Testis (tissue), 2 donors: ENCODE measurements around the gene LRP10.

Experiments used
- CTCF ChIP-seq, 3 experiments: fragments of 450-650 bp in 2 of 3; fragments of 200-600 bp in 1 of 3; sonication (generic) in 1 of 3; IDR thresholded peaks; one replicate each; pipeline ENCODE4 v1.5.1; 2016 to 2019; ENCODE audit warnings: antibody characterized with exemption in 3 of 3, mild to moderate bottlenecking in 2 of 3, moderate library complexity in 1 of 3
- POLR2A ChIP-seq: fragments of 450-650 bp; IDR thresholded peaks from one replicate; pipeline ENCODE4 v1.6.1; 2017; ENCODE audit warnings: antibody characterized with exemption, mild to moderate bottlenecking, moderate library complexity

GRCh38 chr14:22896356-22896755 lies 24.8 kb downstream of the LRP10 start:
- TF ChIP-seq CTCF (IDR thresholded peaks at IDR 0.05) (no peak), POLR2A (no peak)
